GM12878 (cell line): ENCODE results near the gene ATP8B1. TPM values are rescaled to one million over a fixed set of nuclear protein-coding genes. Genes with fewer than 3 reads are reported as not detected.

ENCODE experiments used
- CREB1 ChIP-seq: IDR thresholded peaks from 2 replicates; pipeline ENCODE4 v1.6.1; 2012; ENCODE audit warnings: low read depth, mild to moderate bottlenecking, inconsistent platforms
- EGR1 ChIP-seq, 2 experiments: IDR thresholded peaks; 1 replicate in 1 of 2; 2 replicates in 1 of 2; pipeline ENCODE4 v1.6.1; 2011 to 2012; ENCODE audit warnings: low read depth in 2 of 2, low read length in 2 of 2, borderline replicate concordance in 1 of 2, mild to moderate bottlenecking in 1 of 2, moderate library complexity in 1 of 2
- GABPA ChIP-seq: IDR thresholded peaks from 2 replicates; pipeline ENCODE4 v1.6.1; 2014; ENCODE audit warnings: antibody characterized with exemption, low read depth, mild to moderate bottlenecking, inconsistent platforms
- HCFC1 ChIP-seq: fragments of 150-350 bp; IDR thresholded peaks from 2 replicates; pipeline ENCODE4 v1.6.1; 2014; ENCODE audit warnings: low read length
- IKZF1 ChIP-seq: fragments of 450-650 bp; conservative IDR thresholded peaks from 2 replicates; pipeline ENCODE4 v1.6.1; 2017; ENCODE audit warnings: antibody characterized with exemption, mild to moderate bottlenecking
- JUND ChIP-seq: IDR thresholded peaks from 2 replicates; pipeline ENCODE4 v1.6.1; 2012; ENCODE audit warnings: low read depth, mild to moderate bottlenecking, low read length, improper control_type of control experiment, moderate library complexity
- NBN ChIP-seq: fragments of 450-650 bp; IDR thresholded peaks from 2 replicates; pipeline ENCODE4 v1.6.1; 2016
- POLR2A ChIP-seq: IDR thresholded peaks from 2 replicates; pipeline ENCODE4 v1.6.1; 2011; ENCODE audit warnings: low read depth, mild to moderate bottlenecking, low read length
- POU2F2 ChIP-seq: IDR thresholded peaks from 3 replicates; pipeline ENCODE4 v1.6.1; 2011; ENCODE audit warnings: low read depth, mild to moderate bottlenecking, low read length, borderline replicate concordance
- RAD51 ChIP-seq: fragments of 450-650 bp; IDR thresholded peaks from 2 replicates; pipeline ENCODE4 v1.6.1; 2016; ENCODE audit warnings: moderate library complexity, mild to moderate bottlenecking, inconsistent platforms
- SIN3A ChIP-seq: IDR thresholded peaks from 2 replicates; pipeline ENCODE4 v1.6.1; 2012; ENCODE audit warnings: low read depth, low read length, improper control_type of control experiment
- SMC3 ChIP-seq: IDR thresholded peaks from 2 replicates; pipeline ENCODE4 v1.6.1; 2011; ENCODE audit warnings: low read length, improper control_type of control experiment, borderline replicate concordance
- SREBF2 ChIP-seq: IDR thresholded peaks from 2 replicates; pipeline ENCODE4 v1.6.1; 2012; ENCODE audit warnings: mild to moderate bottlenecking, low read length
- STAT1 ChIP-seq: fragments of 450-650 bp; conservative IDR thresholded peaks from 2 replicates; pipeline ENCODE4 v1.6.1; 2014; ENCODE audit warnings: antibody characterized with exemption, mild to moderate bottlenecking
- TBL1XR1 ChIP-seq: IDR thresholded peaks from 2 replicates; pipeline ENCODE4 v1.6.1; 2012; ENCODE audit warnings: low read depth, low read length, improper control_type of control experiment
- TCF3 ChIP-seq: IDR thresholded peaks from 2 replicates; pipeline ENCODE4 v1.6.1; 2012; ENCODE audit warnings: low read depth, mild to moderate bottlenecking, low read length, borderline replicate concordance; ENCODE audit not compliant: insufficient read depth
- ZBED1 ChIP-seq: IDR thresholded peaks from 2 replicates; pipeline ENCODE4 v1.6.1; 2016; ENCODE audit warnings: borderline replicate concordance
- ZNF384 ChIP-seq: IDR thresholded peaks from 2 replicates; pipeline ENCODE4 v1.6.1; 2012; ENCODE audit warnings: low read depth, mild to moderate bottlenecking, low read length, improper control_type of control experiment, borderline replicate concordance
- polyA plus RNA-seq, 11 experiments: library from polyadenylated mRNA; depleted of rRNA in 4 of 11; unstranded in 6 of 11; stranded (reverse) in 5 of 11; fragments of >200 nt; fragmentation: Nextera tagmentation in 4 of 11; fragmentation: Illumina TruSeq in 1 of 11; extraction: Ambion mirVana in 4 of 11; extraction: Trizol in 1 of 11; gene quantifications; 1 replicate in 1 of 11; 2 replicates in 10 of 11; pipeline versions ENCODE4 v1.2.1 to v1.2.3, GENCODE V29; 2011 to 2016; ENCODE audit warnings: inconsistent platforms in 2 of 11, missing spikeins in 2 of 11, low read depth in 1 of 11
- total RNA-seq, 4 experiments: library from RNA; depleted of rRNA in 3 of 4; stranded (reverse); fragments of >200 nt in 3 of 4; fragmentation: Illumina TruSeq in 1 of 4; extraction: Trizol in 1 of 4; gene quantifications; 2 replicates each; pipeline versions ENCODE4 v1.2.1 to v1.2.3, GENCODE V29; 2013 to 2021
- TF ChIP-seq, protein P1 (sequence below): IDR thresholded peaks from 2 replicates; pipeline ENCODE4 v1.6.1; 2011; ENCODE audit warnings: low read depth, low read length, improper control_type of control experiment, borderline replicate concordance
- TF ChIP-seq, protein P2 (sequence below): IDR thresholded peaks from 2 replicates; pipeline ENCODE4 v1.6.1; 2012; ENCODE audit warnings: low read length, inconsistent platforms
- TF ChIP-seq, protein P3 (sequence below): fragments of 450-650 bp; IDR thresholded peaks from 2 replicates; pipeline ENCODE4 v1.6.1; 2017; ENCODE audit warnings: low read depth, mild to moderate bottlenecking, moderate library complexity
- TF ChIP-seq, protein P4 (sequence below): fragments of 450-650 bp; formaldehyde crosslinking; IDR thresholded peaks from 2 replicates; pipeline ENCODE4 v1.5.0; 2022; ENCODE audit warnings: mild to moderate bottlenecking, missing genetic modification characterization

The ATP8B1 gene
- total and polyA plus RNA-seq, 10 of the 15 experiments (the other 5 are each of a cell fraction or from before 2014, with no cell fraction given), result 0.03 to 0.37 (median 0.11) TPM

DNA sequence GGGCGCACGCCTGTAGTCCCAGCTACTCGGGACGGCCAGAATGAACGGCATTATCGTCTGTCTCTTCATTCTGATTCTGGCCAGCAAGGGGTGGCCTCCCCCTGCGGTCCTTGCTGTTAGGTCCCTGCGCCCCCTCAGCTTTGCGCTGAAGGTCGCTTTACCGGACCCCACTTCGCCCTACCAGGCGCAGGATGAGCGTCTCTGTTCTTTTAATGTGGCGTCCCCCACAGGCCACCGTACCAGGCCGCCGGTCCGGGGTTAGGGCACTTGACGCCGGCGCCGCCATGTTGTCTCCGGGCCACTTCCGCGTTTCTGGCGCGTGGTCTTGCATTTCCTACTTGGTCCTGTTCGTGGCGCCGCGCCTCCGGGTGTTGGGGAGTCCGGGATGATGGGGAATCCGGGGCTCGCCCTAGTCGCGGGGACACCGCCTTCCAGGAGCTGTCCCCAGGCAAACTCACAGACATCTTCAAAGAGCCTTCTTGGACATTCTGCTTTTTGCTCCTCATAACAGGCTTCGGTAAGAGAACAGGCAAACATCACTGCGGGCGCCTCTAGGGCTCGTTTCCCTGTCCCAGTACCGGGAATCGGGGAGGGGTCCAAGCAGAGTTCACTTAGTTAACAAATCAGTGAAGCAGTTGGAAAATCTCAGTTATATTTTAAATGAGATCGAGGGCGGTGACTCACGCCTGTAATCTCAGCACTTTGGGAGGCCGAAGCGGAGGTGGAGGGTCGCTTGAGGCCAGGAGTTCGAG, 172.9 kb downstream of the ATP8B1 start (continued):
- TF ChIP-seq, protein P1, sequence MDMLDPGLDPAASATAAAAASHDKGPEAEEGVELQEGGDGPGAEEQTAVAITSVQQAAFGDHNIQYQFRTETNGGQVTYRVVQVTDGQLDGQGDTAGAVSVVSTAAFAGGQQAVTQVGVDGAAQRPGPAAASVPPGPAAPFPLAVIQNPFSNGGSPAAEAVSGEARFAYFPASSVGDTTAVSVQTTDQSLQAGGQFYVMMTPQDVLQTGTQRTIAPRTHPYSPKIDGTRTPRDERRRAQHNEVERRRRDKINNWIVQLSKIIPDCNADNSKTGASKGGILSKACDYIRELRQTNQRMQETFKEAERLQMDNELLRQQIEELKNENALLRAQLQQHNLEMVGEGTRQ, result no peak
- TF ChIP-seq ZBED1, result no peak
- TF ChIP-seq EGR1 (IDR thresholded peaks at IDR 0.05; ENCODE audit: borderline replicate concordance in 1 of 2, low read depth in 2 of 2, low read length in 2 of 2), result peak in 1 of 2 experiments; percentile 25; a peak in 1 of 3 replicates
- TF ChIP-seq POLR2A, result peak; percentile 74
- TF ChIP-seq STAT1, result peak; percentile 85; the same call in 1 of the 2 replicates
- peak; percentile 19; the same call in 1 of the 2 replicates for TF ChIP-seq ZNF384
- no peak for TF ChIP-seq SREBF2
- TF ChIP-seq, protein P2, sequence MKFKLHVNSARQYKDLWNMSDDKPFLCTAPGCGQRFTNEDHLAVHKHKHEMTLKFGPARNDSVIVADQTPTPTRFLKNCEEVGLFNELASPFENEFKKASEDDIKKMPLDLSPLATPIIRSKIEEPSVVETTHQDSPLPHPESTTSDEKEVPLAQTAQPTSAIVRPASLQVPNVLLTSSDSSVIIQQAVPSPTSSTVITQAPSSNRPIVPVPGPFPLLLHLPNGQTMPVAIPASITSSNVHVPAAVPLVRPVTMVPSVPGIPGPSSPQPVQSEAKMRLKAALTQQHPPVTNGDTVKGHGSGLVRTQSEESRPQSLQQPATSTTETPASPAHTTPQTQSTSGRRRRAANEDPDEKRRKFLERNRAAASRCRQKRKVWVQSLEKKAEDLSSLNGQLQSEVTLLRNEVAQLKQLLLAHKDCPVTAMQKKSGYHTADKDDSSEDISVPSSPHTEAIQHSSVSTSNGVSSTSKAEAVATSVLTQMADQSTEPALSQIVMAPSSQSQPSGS, result no peak
- peak; percentile 47; the same call in 1 of the 2 replicates for TF ChIP-seq SMC3
- peak; percentile 83 for TF ChIP-seq SIN3A
- TF ChIP-seq GABPA, result peak; percentile 52; the same call in 1 of the 2 replicates
- peak; percentile 46; the same call in 1 of the 3 replicates for TF ChIP-seq POU2F2
- no peak for TF ChIP-seq RAD51
- TF ChIP-seq CREB1, result peak; percentile 62; the same call in 1 of the 2 replicates
- TF ChIP-seq, protein P3, sequence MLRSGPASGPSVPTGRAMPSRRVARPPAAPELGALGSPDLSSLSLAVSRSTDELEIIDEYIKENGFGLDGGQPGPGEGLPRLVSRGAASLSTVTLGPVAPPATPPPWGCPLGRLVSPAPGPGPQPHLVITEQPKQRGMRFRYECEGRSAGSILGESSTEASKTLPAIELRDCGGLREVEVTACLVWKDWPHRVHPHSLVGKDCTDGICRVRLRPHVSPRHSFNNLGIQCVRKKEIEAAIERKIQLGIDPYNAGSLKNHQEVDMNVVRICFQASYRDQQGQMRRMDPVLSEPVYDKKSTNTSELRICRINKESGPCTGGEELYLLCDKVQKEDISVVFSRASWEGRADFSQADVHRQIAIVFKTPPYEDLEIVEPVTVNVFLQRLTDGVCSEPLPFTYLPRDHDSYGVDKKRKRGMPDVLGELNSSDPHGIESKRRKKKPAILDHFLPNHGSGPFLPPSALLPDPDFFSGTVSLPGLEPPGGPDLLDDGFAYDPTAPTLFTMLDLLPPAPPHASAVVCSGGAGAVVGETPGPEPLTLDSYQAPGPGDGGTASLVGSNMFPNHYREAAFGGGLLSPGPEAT, result peak; percentile 79
- TF ChIP-seq IKZF1, result peak; percentile 96
- peak; percentile 92 for TF ChIP-seq HCFC1
- TF ChIP-seq NBN, result peak; percentile 64
- TF ChIP-seq TCF3, result no peak
- TF ChIP-seq, protein P4, sequence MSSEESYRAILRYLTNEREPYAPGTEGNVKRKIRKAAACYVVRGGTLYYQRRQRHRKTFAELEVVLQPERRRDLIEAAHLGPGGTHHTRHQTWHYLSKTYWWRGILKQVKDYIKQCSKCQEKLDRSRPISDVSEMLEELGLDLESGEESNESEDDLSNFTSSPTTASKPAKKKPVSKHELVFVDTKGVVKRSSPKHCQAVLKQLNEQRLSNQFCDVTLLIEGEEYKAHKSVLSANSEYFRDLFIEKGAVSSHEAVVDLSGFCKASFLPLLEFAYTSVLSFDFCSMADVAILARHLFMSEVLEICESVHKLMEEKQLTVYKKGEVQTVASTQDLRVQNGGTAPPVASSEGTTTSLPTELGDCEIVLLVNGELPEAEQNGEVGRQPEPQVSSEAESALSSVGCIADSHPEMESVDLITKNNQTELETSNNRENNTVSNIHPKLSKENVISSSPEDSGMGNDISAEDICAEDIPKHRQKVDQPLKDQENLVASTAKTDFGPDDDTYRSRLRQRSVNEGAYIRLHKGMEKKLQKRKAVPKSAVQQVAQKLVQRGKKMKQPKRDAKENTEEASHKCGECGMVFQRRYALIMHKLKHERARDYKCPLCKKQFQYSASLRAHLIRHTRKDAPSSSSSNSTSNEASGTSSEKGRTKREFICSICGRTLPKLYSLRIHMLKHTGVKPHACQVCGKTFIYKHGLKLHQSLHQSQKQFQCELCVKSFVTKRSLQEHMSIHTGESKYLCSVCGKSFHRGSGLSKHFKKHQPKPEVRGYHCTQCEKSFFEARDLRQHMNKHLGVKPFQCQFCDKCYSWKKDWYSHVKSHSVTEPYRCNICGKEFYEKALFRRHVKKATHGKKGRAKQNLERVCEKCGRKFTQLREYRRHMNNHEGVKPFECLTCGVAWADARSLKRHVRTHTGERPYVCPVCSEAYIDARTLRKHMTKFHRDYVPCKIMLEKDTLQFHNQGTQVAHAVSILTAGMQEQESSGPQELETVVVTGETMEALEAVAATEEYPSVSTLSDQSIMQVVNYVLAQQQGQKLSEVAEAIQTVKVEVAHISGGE (CRISPR knock-in tag), result no peak
- TF ChIP-seq JUND, result peak; percentile 39; the same call in 1 of the 2 replicates
- peak; percentile 69; the same call in 1 of the 2 replicates for TF ChIP-seq TBL1XR1
